A549 (cell line): ENCODE measurements around the gene LRRC39. TPM values are rescaled to one million over a fixed set of nuclear protein-coding genes. Genes with fewer than 3 reads are reported as not detected.

Experiments
- ATAC-seq, 2 experiments: fragments of 200-7000 bp in 1 of 2; fragments of >200 bp in 1 of 2; cut with Nextera tagmentation in 1 of 2; cut with Tn5 transposase in 1 of 2; 3 replicates each; pipeline versions ENCODE4 v1.8.0 to v1.9.1; 2018 to 2020; ENCODE audit warnings: mild to moderate bottlenecking in 1 of 2, moderate library complexity in 1 of 2
- CTCF ChIA-PET: fragments of 300-600 bp; sonication (Branson Sonifier 250); formaldehyde crosslinking; extraction: SDS; loops from one replicate; lab custom pipeline; 2021; ENCODE audit warnings: antibody characterized with exemption, inconsistent platforms; lab: Yijun Ruan, JAX
- POLR2A ChIA-PET: fragments of 350-600 bp; formaldehyde crosslinking; extraction: SDS; loops from one replicate; lab custom pipeline; 2021; ENCODE audit warnings: antibody characterized with exemption, inconsistent platforms; lab: Yijun Ruan, JAX
- DNase-seq, 2 experiments: peaks; one replicate each; pipeline versions ENCODE4 v3.0.0 to v3.0.0-alpha.2; 2011 to 2016; ENCODE audit warnings: low read depth in 1 of 2, low spot score in 1 of 2
- FAIRE-seq: peaks from 2 replicates; lab custom pipeline; 2011; peaks lifted over from hg19 to GRCh38; lab: Jason Lieb, UNC
- H3K27ac ChIP-seq, 2 experiments: fragments of >200 bp; sonication (Bioruptor Twin); formaldehyde crosslinking; 3 replicates each; pipeline ENCODE4 v1.5.1; 2016 to 2017
- H3K4me1 ChIP-seq: fragments of >200 bp; sonication (Bioruptor Twin); formaldehyde crosslinking; 3 replicates; pipeline ENCODE4 v1.6.1; 2016
- H3K4me2 ChIP-seq: fragments of >200 bp; sonication (Bioruptor Twin); formaldehyde crosslinking; 3 replicates; pipeline ENCODE4 v1.6.1; 2016
- H3K4me3 ChIP-seq: fragments of >200 bp; sonication (Bioruptor Twin); formaldehyde crosslinking; 3 replicates; pipeline ENCODE4 v1.5.1; 2016
- H3K9me3 ChIP-seq: fragments of >200 bp; sonication (Bioruptor Twin); formaldehyde crosslinking; 3 replicates; pipeline ENCODE4 v1.6.1; 2016
- BHLHE40 ChIP-seq: IDR thresholded peaks from 2 replicates; pipeline ENCODE4 v1.6.1; 2012; ENCODE audit warnings: low read depth, low read length, inconsistent platforms
- CBX2 ChIP-seq: fragments of 200-600 bp; sonication (generic); IDR thresholded peaks from 2 replicates; pipeline ENCODE4 v1.6.1; 2016; ENCODE audit warnings: low read depth, mild to moderate bottlenecking, borderline replicate concordance
- CBX8 ChIP-seq: fragments of 200-600 bp; sonication (generic); IDR thresholded peaks from 2 replicates; pipeline ENCODE4 v1.6.1; 2016
- CEBPB ChIP-seq, 2 experiments: fragments of >200 bp in 1 of 2; sonication (Bioruptor Twin) in 1 of 2; formaldehyde crosslinking in 1 of 2; IDR thresholded peaks; 2 replicates each; pipeline ENCODE4 v1.6.1; 2012 to 2016
- EHF ChIP-seq: fragments of 250-450 bp; sonication (Bioruptor Pico); IDR thresholded peaks from 2 replicates; pipeline ENCODE4 v1.5.0; 2020; ENCODE audit warnings: mild to moderate bottlenecking
- EHMT2 ChIP-seq: fragments of 200-600 bp; sonication (generic); IDR thresholded peaks from 2 replicates; pipeline ENCODE4 v1.6.1; 2016; ENCODE audit warnings: antibody characterized with exemption, low read depth, mild to moderate bottlenecking, moderate library complexity
- GATA3 ChIP-seq: IDR thresholded peaks from 2 replicates; pipeline ENCODE4 v1.6.1; 2012; ENCODE audit warnings: borderline replicate concordance
- HDAC2 ChIP-seq: fragments of 200-600 bp; sonication (generic); IDR thresholded peaks from 2 replicates; pipeline ENCODE4 v1.6.1; 2016
- KDM1A ChIP-seq: fragments of 200-600 bp; sonication (generic); IDR thresholded peaks from 2 replicates; pipeline ENCODE4 v1.6.1; 2016; ENCODE audit warnings: low read depth, mild to moderate bottlenecking
- MYC ChIP-seq: IDR thresholded peaks from 2 replicates; pipeline ENCODE4 v1.6.1; 2012; ENCODE audit warnings: mild to moderate bottlenecking, inconsistent platforms, low read length, improper control_type of control experiment, borderline replicate concordance
- NFE2L2 ChIP-seq: fragments of 150-350 bp; conservative IDR thresholded peaks from 2 replicates; pipeline ENCODE4 v1.6.1; 2014; ENCODE audit warnings: low read length
- NR3C1 ChIP-seq: fragments of >200 bp; sonication (Bioruptor Twin); formaldehyde crosslinking; IDR thresholded peaks from 3 replicates; pipeline ENCODE4 v1.6.1; 2017
- POLR2AphosphoS2 ChIP-seq: conservative IDR thresholded peaks from 2 replicates; pipeline ENCODE4 v1.6.1; 2012; ENCODE audit warnings: low read length, improper control_type of control experiment, inconsistent platforms
- RAD21 ChIP-seq, 2 experiments: fragments of >200 bp in 1 of 2; sonication (Bioruptor Twin) in 1 of 2; formaldehyde crosslinking in 1 of 2; IDR thresholded peaks in 1 of 2; conservative IDR thresholded peaks in 1 of 2; 2 replicates in 1 of 2; 3 replicates in 1 of 2; pipeline ENCODE4 v1.6.1; 2012 to 2018; ENCODE audit warnings: inconsistent platforms in 1 of 2
- RCOR1 ChIP-seq: fragments of 150-350 bp; IDR thresholded peaks from 2 replicates; pipeline ENCODE4 v1.6.1; 2014; ENCODE audit warnings: antibody characterized with exemption, low read length, low read depth
- RNF2 ChIP-seq: fragments of 200-600 bp; sonication (generic); IDR thresholded peaks from 2 replicates; pipeline ENCODE4 v1.6.1; 2016; ENCODE audit warnings: low read depth, mild to moderate bottlenecking, antibody characterized with exemption, moderate library complexity, borderline replicate concordance
- SMC3 ChIP-seq: fragments of >200 bp; sonication (Bioruptor Twin); formaldehyde crosslinking; IDR thresholded peaks from 3 replicates; pipeline ENCODE4 v1.6.1; 2018; ENCODE audit warnings: inconsistent platforms
- TFCP2L1 ChIP-seq: fragments of 250-450 bp; sonication (Bioruptor Pico); IDR thresholded peaks from 2 replicates; pipeline ENCODE4 v1.5.0; 2021; ENCODE audit warnings: mild to moderate bottlenecking
- TP53 ChIP-seq: fragments of 250-450 bp; sonication (Bioruptor Pico); IDR thresholded peaks from 2 replicates; pipeline ENCODE4 v1.5.0; 2021; ENCODE audit warnings: mild to moderate bottlenecking, moderate library complexity
- ZC3H11A ChIP-seq: fragments of 450-650 bp; IDR thresholded peaks from 2 replicates; pipeline ENCODE4 v1.6.1; 2014; ENCODE audit warnings: antibody characterized with exemption, mild to moderate bottlenecking
- ZFP36 ChIP-seq: fragments of 450-650 bp; IDR thresholded peaks from 2 replicates; pipeline ENCODE4 v1.6.1; 2014; ENCODE audit warnings: borderline replicate concordance; ENCODE audit not compliant: partially characterized antibody
- ZSCAN20 ChIP-seq: fragments of 250-450 bp; sonication (Bioruptor Pico); IDR thresholded peaks from 2 replicates; pipeline ENCODE4 v1.8.0; 2022; ENCODE audit warnings: mild to moderate bottlenecking, moderate library complexity
- WGBS: methylation state at CpG from one replicate; pipeline ENCODE4 v1.1.6; 2017; ENCODE audit errors: missing lambda C conversion rate; 5-methylcytosine and 5-hydroxymethylcytosine counted together
- polyA plus RNA-seq, 4 experiments: library from polyadenylated mRNA; depleted of rRNA in 3 of 4; stranded (reverse); fragments of >200 nt; fragmentation: RNase III in 1 of 4; extraction: RNeasy Plus Mini Kit Qiagen cat#74134 plus additional on column Dnase treatment in 1 of 4; gene quantifications; 2 replicates in 3 of 4; 3 replicates in 1 of 4; pipeline ENCODE4 v1.2.3, GENCODE V29; 2011 to 2017
- TF ChIP-seq, protein P1 (sequence below): fragments of 200-600 bp; sonication (generic); IDR thresholded peaks from 2 replicates; pipeline ENCODE4 v1.6.1; 2016; ENCODE audit warnings: antibody characterized with exemption, mild to moderate bottlenecking, moderate library complexity
- TF ChIP-seq, protein P2 (sequence below): IDR thresholded peaks from 2 replicates; pipeline ENCODE4 v1.6.1; 2012
- TF ChIP-seq, protein P3 (sequence below): fragments of 250-450 bp; sonication (Bioruptor Pico); IDR thresholded peaks from 2 replicates; pipeline ENCODE4 v1.5.0; 2020; ENCODE audit warnings: low read depth, mild to moderate bottlenecking, moderate library complexity
- TF ChIP-seq, protein P4 (sequence below): IDR thresholded peaks from 2 replicates; pipeline ENCODE4 v1.6.1; 2012; ENCODE audit warnings: low read depth, borderline replicate concordance
- TF ChIP-seq, protein P5 (sequence below): fragments of 250-450 bp; sonication (Bioruptor Pico); IDR thresholded peaks from 2 replicates; pipeline ENCODE4 v1.5.0; 2021; ENCODE audit warnings: mild to moderate bottlenecking, moderate library complexity, borderline replicate concordance
- TF ChIP-seq, protein P6 (sequence below): fragments of >200 bp; sonication (Bioruptor Twin); formaldehyde crosslinking; IDR thresholded peaks from 2 replicates; pipeline ENCODE4 v1.6.1; 2016

The LRRC39 gene
- polyA plus RNA-seq, 2 of the 4 experiments (the other 2 are of a cell fraction) = 0.32 to 0.45 TPM

DNA sequence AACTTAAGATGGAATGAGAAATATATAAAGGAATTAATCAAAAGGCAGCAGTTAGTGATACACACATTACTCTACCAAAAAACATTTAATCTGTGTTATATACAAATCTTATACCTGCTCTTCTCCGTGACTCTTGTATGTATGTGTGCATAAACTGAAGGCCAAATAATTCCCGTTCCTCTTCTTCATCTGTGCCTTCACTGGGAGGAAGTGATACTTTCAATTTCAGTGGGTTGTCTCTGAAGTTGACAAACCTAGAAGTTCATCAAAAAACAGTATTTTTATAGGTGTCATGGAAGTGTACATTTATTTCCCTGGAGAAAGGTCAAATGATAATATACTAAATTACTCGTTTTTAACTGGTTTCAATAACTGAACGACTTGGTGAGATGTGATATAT is 25.8 kb downstream of the LRRC39 start:
- ChIA-PET POLR2A (no interaction called here), CTCF (no interaction called here)
- FAIRE-seq (no peak), DNase-seq (no peak), ATAC-seq (no peak)
- no peak for TF ChIP-seq NFE2L2
- no peak for TF ChIP-seq EHF (CRISPR knock-in tag)
- no peak for TF ChIP-seq ZFP36
- TF ChIP-seq TP53 (CRISPR knock-in tag) = no peak
- no peak for TF ChIP-seq HDAC2
- TF ChIP-seq, protein P1, sequence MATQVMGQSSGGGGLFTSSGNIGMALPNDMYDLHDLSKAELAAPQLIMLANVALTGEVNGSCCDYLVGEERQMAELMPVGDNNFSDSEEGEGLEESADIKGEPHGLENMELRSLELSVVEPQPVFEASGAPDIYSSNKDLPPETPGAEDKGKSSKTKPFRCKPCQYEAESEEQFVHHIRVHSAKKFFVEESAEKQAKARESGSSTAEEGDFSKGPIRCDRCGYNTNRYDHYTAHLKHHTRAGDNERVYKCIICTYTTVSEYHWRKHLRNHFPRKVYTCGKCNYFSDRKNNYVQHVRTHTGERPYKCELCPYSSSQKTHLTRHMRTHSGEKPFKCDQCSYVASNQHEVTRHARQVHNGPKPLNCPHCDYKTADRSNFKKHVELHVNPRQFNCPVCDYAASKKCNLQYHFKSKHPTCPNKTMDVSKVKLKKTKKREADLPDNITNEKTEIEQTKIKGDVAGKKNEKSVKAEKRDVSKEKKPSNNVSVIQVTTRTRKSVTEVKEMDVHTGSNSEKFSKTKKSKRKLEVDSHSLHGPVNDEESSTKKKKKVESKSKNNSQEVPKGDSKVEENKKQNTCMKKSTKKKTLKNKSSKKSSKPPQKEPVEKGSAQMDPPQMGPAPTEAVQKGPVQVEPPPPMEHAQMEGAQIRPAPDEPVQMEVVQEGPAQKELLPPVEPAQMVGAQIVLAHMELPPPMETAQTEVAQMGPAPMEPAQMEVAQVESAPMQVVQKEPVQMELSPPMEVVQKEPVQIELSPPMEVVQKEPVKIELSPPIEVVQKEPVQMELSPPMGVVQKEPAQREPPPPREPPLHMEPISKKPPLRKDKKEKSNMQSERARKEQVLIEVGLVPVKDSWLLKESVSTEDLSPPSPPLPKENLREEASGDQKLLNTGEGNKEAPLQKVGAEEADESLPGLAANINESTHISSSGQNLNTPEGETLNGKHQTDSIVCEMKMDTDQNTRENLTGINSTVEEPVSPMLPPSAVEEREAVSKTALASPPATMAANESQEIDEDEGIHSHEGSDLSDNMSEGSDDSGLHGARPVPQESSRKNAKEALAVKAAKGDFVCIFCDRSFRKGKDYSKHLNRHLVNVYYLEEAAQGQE = no peak
- TF ChIP-seq, protein P2, sequence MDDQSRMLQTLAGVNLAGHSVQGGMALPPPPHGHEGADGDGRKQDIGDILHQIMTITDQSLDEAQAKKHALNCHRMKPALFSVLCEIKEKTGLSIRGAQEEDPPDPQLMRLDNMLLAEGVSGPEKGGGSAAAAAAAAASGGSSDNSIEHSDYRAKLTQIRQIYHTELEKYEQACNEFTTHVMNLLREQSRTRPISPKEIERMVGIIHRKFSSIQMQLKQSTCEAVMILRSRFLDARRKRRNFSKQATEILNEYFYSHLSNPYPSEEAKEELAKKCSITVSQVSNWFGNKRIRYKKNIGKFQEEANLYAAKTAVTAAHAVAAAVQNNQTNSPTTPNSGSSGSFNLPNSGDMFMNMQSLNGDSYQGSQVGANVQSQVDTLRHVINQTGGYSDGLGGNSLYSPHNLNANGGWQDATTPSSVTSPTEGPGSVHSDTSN = no peak
- no peak for TF ChIP-seq CEBPB (IDR thresholded peaks at IDR 0.05)
- TF ChIP-seq, protein P3, sequence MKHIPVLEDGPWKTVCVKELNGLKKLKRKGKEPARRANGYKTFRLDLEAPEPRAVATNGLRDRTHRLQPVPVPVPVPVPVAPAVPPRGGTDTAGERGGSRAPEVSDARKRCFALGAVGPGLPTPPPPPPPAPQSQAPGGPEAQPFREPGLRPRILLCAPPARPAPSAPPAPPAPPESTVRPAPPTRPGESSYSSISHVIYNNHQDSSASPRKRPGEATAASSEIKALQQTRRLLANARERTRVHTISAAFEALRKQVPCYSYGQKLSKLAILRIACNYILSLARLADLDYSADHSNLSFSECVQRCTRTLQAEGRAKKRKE (CRISPR knock-in tag) = no peak
- TF ChIP-seq, protein P4, sequence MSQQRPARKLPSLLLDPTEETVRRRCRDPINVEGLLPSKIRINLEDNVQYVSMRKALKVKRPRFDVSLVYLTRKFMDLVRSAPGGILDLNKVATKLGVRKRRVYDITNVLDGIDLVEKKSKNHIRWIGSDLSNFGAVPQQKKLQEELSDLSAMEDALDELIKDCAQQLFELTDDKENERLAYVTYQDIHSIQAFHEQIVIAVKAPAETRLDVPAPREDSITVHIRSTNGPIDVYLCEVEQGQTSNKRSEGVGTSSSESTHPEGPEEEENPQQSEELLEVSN = no peak
- TF ChIP-seq CBX2 = no peak
- TF ChIP-seq, protein P5, sequence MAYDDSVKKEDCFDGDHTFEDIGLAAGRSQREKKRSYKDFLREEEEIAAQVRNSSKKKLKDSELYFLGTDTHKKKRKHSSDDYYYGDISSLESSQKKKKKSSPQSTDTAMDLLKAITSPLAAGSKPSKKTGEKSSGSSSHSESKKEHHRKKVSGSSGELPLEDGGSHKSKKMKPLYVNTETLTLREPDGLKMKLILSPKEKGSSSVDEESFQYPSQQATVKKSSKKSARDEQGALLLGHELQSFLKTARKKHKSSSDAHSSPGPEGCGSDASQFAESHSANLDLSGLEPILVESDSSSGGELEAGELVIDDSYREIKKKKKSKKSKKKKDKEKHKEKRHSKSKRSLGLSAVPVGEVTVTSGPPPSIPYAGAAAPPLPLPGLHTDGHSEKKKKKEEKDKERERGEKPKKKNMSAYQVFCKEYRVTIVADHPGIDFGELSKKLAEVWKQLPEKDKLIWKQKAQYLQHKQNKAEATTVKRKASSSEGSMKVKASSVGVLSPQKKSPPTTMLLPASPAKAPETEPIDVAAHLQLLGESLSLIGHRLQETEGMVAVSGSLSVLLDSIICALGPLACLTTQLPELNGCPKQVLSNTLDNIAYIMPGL (CRISPR knock-in tag) = no peak
- no peak for TF ChIP-seq ZSCAN20 (CRISPR knock-in tag)
- no peak for TF ChIP-seq BHLHE40
- no peak for TF ChIP-seq RCOR1
- no peak for TF ChIP-seq RAD21 (conservative IDR thresholded peaks at IDR 0.05 in 1 of 2, IDR thresholded peaks at IDR 0.05 in 1 of 2)
- Histone ChIP-seq H3K4me1 (no peaks in the 10 kb centered on the region), H3K27ac (no peak overlapping the region), H3K9me3 (no peaks in the 10 kb centered on the region), H3K4me2 (no peak overlapping the region), H3K4me3 (no peak overlapping the region)
- WGBS = 84% methylated on average over 4 of the region's 4 CpGs

DNA sequence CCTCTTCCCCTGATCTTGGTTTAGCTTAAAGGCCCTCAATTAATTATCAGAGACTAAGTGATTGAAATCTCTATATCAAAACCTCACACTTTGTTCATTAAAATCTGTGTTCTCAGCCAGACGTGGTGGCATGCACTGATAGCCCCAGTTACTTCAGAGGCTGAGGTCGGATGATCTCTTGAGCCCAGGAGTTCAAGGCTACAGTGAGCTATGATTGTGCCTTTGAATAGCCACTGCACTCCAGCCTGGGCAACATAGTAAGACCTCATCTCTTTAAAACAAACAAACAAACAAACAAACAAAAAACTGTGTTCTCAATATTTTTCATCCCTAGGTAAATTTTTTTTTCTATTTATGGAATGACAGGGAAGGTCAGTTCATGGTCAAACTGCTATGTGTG is 26.4 kb downstream of the LRRC39 start:
- Histone ChIP-seq H3K9me3 (no peaks in the 10 kb centered on the region), H3K4me3 (no peak overlapping the region), H3K4me2 (no peak overlapping the region), H3K27ac (no peak overlapping the region), H3K4me1 (no peaks in the 10 kb centered on the region)
- FAIRE-seq = no peak
- ATAC-seq = no peak
- ChIA-PET POLR2A (no interaction called here), CTCF (no interaction called here)
- DNase-seq = no peak
- TF ChIP-seq TFCP2L1 (CRISPR knock-in tag) = no peak
- no peak for TF ChIP-seq ZFP36
- no peak for TF ChIP-seq ZC3H11A
- no peak for TF ChIP-seq POLR2AphosphoS2
- TF ChIP-seq SMC3 = no peak
- no peak for TF ChIP-seq MYC
- no peak for TF ChIP-seq TP53 (CRISPR knock-in tag)
- TF ChIP-seq RCOR1 = no peak
- TF ChIP-seq, protein P4 = no peak
- TF ChIP-seq EHMT2 = no peak
- no peak for TF ChIP-seq NFE2L2
- no peak for TF ChIP-seq CBX8
- TF ChIP-seq GATA3 = no peak
- no peak for TF ChIP-seq RNF2
- no peak for TF ChIP-seq NR3C1
- no peak for TF ChIP-seq KDM1A
- no peak for TF ChIP-seq HDAC2
- TF ChIP-seq, protein P6, sequence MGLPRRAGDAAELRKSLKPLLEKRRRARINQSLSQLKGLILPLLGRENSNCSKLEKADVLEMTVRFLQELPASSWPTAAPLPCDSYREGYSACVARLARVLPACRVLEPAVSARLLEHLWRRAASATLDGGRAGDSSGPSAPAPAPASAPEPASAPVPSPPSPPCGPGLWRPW = no peak
- WGBS = 85% methylated on average over 2 of the region's 2 CpGs
